B cell (primary cell): ENCODE results near the gene UCHL1. TPM values are rescaled to one million over a fixed set of nuclear protein-coding genes. Genes with fewer than 3 reads are reported as not detected.

ENCODE experiments used
- ATAC-seq: fragments of 200-7000 bp; cut with Tn5 transposase; one replicate; pipeline ENCODE4 v1.10.0; 2021; ENCODE audit warnings: low read depth, mild to moderate bottlenecking, moderate number of reproducible peaks, moderate library complexity
- CTCF ChIA-PET: fragments of 350-600 bp; sonication (Branson Sonifier 250); formaldehyde crosslinking; loops from one replicate; lab custom pipeline; 2021; ENCODE audit warnings: antibody characterized with exemption, inconsistent platforms; lab: Charles Lee
- POLR2A ChIA-PET: fragments of 350-600 bp; sonication (Branson Sonifier 250); formaldehyde crosslinking; loops from one replicate; lab custom pipeline; 2021; ENCODE audit warnings: antibody characterized with exemption; lab: Charles Lee
- DNase-seq: peaks from one replicate; pipeline ENCODE4 v3.0.0; 2013
- H2AFZ ChIP-seq: 2 replicates; pipeline ENCODE4 v1.6.1; 2012; ENCODE audit warnings: mild to moderate bottlenecking, low read depth, low read length; ENCODE audit not compliant: insufficient read depth, poor library complexity, severe bottlenecking
- H3K27ac ChIP-seq, 2 donors: 1 replicate in 1 of 2; 2 replicates in 1 of 2; pipeline ENCODE4 v1.5.1; 2012 to 2013; ENCODE audit warnings: low read length in 2 of 2, mild to moderate bottlenecking in 2 of 2, moderate library complexity in 1 of 2
- H3K27me3 ChIP-seq, 4 experiments: fragments of 200-600 bp in 1 of 4; sonication (generic) in 1 of 4; replicated peaks in 1 of 4; 1 replicate in 2 of 4; 2 replicates in 2 of 4; pipeline versions ENCODE4 v1.6.1 to v1.7.0; 2013 to 2016; ENCODE audit warnings: low read length in 3 of 4, mild to moderate bottlenecking in 2 of 4, mixed read lengths in 1 of 4, moderate library complexity in 1 of 4; ENCODE audit not compliant: insufficient read depth in 4 of 4, control insufficient read depth in 3 of 4; ENCODE audit errors: control extremely low read depth in 1 of 4
- H3K36me3 ChIP-seq, 2 experiments: replicated peaks in 1 of 2; 1 replicate in 1 of 2; 2 replicates in 1 of 2; pipeline versions ENCODE4 v1.6.1 to v1.7.1; 2013; ENCODE audit warnings: low read length in 1 of 2; ENCODE audit not compliant: insufficient read depth in 2 of 2, control insufficient read depth in 1 of 2; ENCODE audit errors: control extremely low read depth in 1 of 2, extremely low read depth in 1 of 2
- H3K4me1 ChIP-seq, 2 donors: fragments of 200-600 bp in 1 of 2; sonication (generic) in 1 of 2; 1 replicate in 1 of 2; 2 replicates in 1 of 2; pipeline versions ENCODE4 v1.5.1 to v1.6.1; 2013 to 2017; ENCODE audit warnings: low read length in 2 of 2; ENCODE audit not compliant: control insufficient read depth in 2 of 2, insufficient read depth in 2 of 2
- H3K4me2 ChIP-seq: replicated peaks from 2 replicates; pipeline ENCODE3; 2012; ENCODE audit warnings: mild to moderate bottlenecking, low read depth, low read length; ENCODE audit not compliant: poor library complexity, severe bottlenecking
- H3K4me3 ChIP-seq, 5 experiments: fragments of 200-600 bp in 1 of 5; sonication (generic) in 1 of 5; 1 replicate in 3 of 5; 2 replicates in 2 of 5; pipeline versions ENCODE4 v1.5.1 to v1.7.0; 2011 to 2016; ENCODE audit warnings: low read length in 4 of 5, mild to moderate bottlenecking in 4 of 5, low read depth in 2 of 5, control low read depth in 1 of 5, moderate library complexity in 1 of 5; ENCODE audit not compliant: insufficient read depth in 1 of 5; ENCODE audit errors: control extremely low read depth in 1 of 5, extremely low read depth in 1 of 5
- H3K79me2 ChIP-seq: fragments of 200-600 bp; sonication (generic); one replicate; pipeline ENCODE4 v1.6.0; 2016; ENCODE audit warnings: low read length; ENCODE audit not compliant: control insufficient read depth, insufficient read depth
- H3K9ac ChIP-seq: fragments of 200-600 bp; sonication (generic); 2 replicates; pipeline ENCODE4 v1.6.1; 2017; ENCODE audit warnings: mild to moderate bottlenecking, low read length, moderate library complexity
- H3K9me3 ChIP-seq, 3 donors: one replicate each; pipeline versions ENCODE4 v1.6.1 to v1.7.1; 2013; ENCODE audit warnings: low read length in 2 of 3; ENCODE audit not compliant: control insufficient read depth in 2 of 3, insufficient read depth in 1 of 3; ENCODE audit errors: control extremely low read depth in 1 of 3
- H4K20me1 ChIP-seq: 2 replicates; pipeline ENCODE4 v1.6.0; 2012; ENCODE audit warnings: mild to moderate bottlenecking, low read length; ENCODE audit not compliant: insufficient read depth, control insufficient read depth, poor library complexity, severe bottlenecking
- H3K27ac Mint-ChIP-seq: one replicate; pipeline ENCODE4 v1.8.0; 2021; ENCODE audit warnings: mixed read lengths
- H3K27me3 Mint-ChIP-seq: one replicate; pipeline ENCODE4 v1.8.0; 2021; ENCODE audit warnings: mixed read lengths
- H3K4me1 Mint-ChIP-seq: one replicate; pipeline ENCODE4 v1.8.0; 2021; ENCODE audit warnings: mixed read lengths
- H3K4me3 Mint-ChIP-seq: one replicate; pipeline ENCODE4 v1.8.0; 2021; ENCODE audit warnings: mixed read lengths
- H3K9me3 Mint-ChIP-seq: one replicate; pipeline ENCODE4 v1.8.0; 2022; ENCODE audit warnings: mixed read lengths; ENCODE audit not compliant: insufficient read depth
- CTCF ChIP-seq: fragments of 200-600 bp; IDR thresholded peaks from one replicate; pipeline ENCODE4 v1.8.0; 2022; ENCODE audit warnings: antibody characterized with exemption, mild to moderate bottlenecking
- EZH2 ChIP-seq: IDR thresholded peaks from 2 replicates; pipeline ENCODE4 v1.6.1; 2012; ENCODE audit warnings: borderline replicate concordance, low read depth, mild to moderate bottlenecking, moderate library complexity, low read length; ENCODE audit not compliant: insufficient read depth, poor library complexity, severe bottlenecking
- WGBS: methylation state at CpG from one replicate; pipeline ENCODE4 v1.1.5; 2013; ENCODE audit warnings: missing lambda C conversion rate; ENCODE audit not compliant: insufficient coverage; 5-methylcytosine and 5-hydroxymethylcytosine counted together
- intact Hi-C: fragments of 100-400 bp; cut with micrococcal nuclease; formaldehyde crosslinking; loops from one replicate; pipeline ENCODE4 v1.10.0; 2022
- polyA plus RNA-seq: library from polyadenylated mRNA; depleted of rRNA; stranded (reverse); fragments of >200 nt; gene quantifications from 2 replicates; pipeline ENCODE4 v1.2.3, GENCODE V29; 2012
- total RNA-seq, 2 donors: library from RNA; stranded (reverse); fragments of 120-200 nt in 1 of 2; gene quantifications; 1 replicate in 1 of 2; 2 replicates in 1 of 2; pipeline versions ENCODE4 v1.2.3 to v1.2.4, GENCODE V29; 2013 to 2022

The UCHL1 gene
- total and polyA plus RNA-seq, 2 donors (not counting 1 experiment from before 2014, with no cell fraction given), result 0.47 to 0.84 TPM

- peaks cover 21 to 22% of the 10 kb centered on the region in 2 donors for H3K4me1 ChIP-seq
- no peak overlapping the region for H3K9ac ChIP-seq
- peaks cover 0 to 47% (median 31%) of the 10 kb centered on the region in 4 experiments for H3K27me3 ChIP-seq
- ATAC-seq, result no peak
- H3K36me3 ChIP-seq, result no peaks in the 10 kb centered on the region
- peaks cover 0 to 6% (median 0%) of the 10 kb centered on the region in 3 donors for H3K9me3 ChIP-seq
- POLR2A ChIA-PET, result no interaction called here
- no CpG with 5 or more reads among the region's 9 CpGs for WGBS
- H3K4me3 ChIP-seq, result no peak overlapping the region
- H3K4me3 Mint-ChIP-seq, result peak overlapping the region; percentile 82
- TF ChIP-seq EZH2, result no peak
- TF ChIP-seq CTCF, result no peak
- peak; percentile 3 for DNase-seq
- H3K27me3 Mint-ChIP-seq, result peaks cover 67% of the 10 kb centered on the region
- no peak overlapping the region for H3K4me2 ChIP-seq
- intact Hi-C loops, result no loop called here
- H3K4me1 Mint-ChIP-seq, result peaks cover 30% of the 10 kb centered on the region
- no peaks in the 10 kb centered on the region for H3K79me2 ChIP-seq
- CTCF ChIA-PET, result no interaction called here
- H3K27ac Mint-ChIP-seq, result no peak overlapping the region
- H3K9me3 Mint-ChIP-seq, result no peaks in the 10 kb centered on the region
- H3K27ac ChIP-seq, result no peak overlapping the region
- no peaks in the 10 kb centered on the region for H4K20me1 ChIP-seq
- no peak overlapping the region for H2AFZ ChIP-seq
Measured at GRCh38 chr4:41215155-41215554, 41.6 kb upstream of the UCHL1 start.

GRCh38 chr4:41215969-41216293, 40.8 kb upstream of the UCHL1 start:
- Mint-ChIP-seq H3K4me1 (peaks cover 30% of the 10 kb centered on the region), H3K27me3 (peaks cover 72% of the 10 kb centered on the region), H3K9me3 (no peaks in the 10 kb centered on the region), H3K27ac (peak overlapping the region; percentile 26), H3K4me3 (peak overlapping the region; percentile 82)
- Histone ChIP-seq H3K27me3 (peaks cover 0 to 50% (median 31%) of the 10 kb centered on the region in 4 experiments), H3K9me3 (peaks cover 0 to 6% (median 0%) of the 10 kb centered on the region in 3 donors), H3K36me3 (no peaks in the 10 kb centered on the region), H2AFZ (no peak overlapping the region), H3K27ac (no peak overlapping the region), H3K4me1 (peaks cover 21 to 22% of the 10 kb centered on the region in 2 donors), H3K79me2 (no peaks in the 10 kb centered on the region), H3K4me3 (peak overlapping the region in 2 of 5 experiments; percentile 41 to 51), H4K20me1 (no peaks in the 10 kb centered on the region), H3K9ac (no peak overlapping the region), H3K4me2 (peak overlapping the region; percentile 52)
- CTCF ChIA-PET, result no interaction called here
- no peak for ATAC-seq
- intact Hi-C loops, result no loop called here
- TF ChIP-seq CTCF, result no peak
- no peak for TF ChIP-seq EZH2
- 47% methylated on average over 8 of the region's 8 CpGs for WGBS
- POLR2A ChIA-PET, result no interaction called here
- no peak for DNase-seq
